HG02571 (cell line): ENCODE results near the gene KIAA1614.

Experiments
- ATAC-seq: cut with Tn5 transposase; IDR thresholded peaks from one replicate; pipeline ENCODE4 v1.9.1; 2021; ENCODE audit warnings: mild to moderate bottlenecking, moderate library complexity; ENCODE audit not compliant: unreplicated experiment

Gene KIAA1614, protein sequence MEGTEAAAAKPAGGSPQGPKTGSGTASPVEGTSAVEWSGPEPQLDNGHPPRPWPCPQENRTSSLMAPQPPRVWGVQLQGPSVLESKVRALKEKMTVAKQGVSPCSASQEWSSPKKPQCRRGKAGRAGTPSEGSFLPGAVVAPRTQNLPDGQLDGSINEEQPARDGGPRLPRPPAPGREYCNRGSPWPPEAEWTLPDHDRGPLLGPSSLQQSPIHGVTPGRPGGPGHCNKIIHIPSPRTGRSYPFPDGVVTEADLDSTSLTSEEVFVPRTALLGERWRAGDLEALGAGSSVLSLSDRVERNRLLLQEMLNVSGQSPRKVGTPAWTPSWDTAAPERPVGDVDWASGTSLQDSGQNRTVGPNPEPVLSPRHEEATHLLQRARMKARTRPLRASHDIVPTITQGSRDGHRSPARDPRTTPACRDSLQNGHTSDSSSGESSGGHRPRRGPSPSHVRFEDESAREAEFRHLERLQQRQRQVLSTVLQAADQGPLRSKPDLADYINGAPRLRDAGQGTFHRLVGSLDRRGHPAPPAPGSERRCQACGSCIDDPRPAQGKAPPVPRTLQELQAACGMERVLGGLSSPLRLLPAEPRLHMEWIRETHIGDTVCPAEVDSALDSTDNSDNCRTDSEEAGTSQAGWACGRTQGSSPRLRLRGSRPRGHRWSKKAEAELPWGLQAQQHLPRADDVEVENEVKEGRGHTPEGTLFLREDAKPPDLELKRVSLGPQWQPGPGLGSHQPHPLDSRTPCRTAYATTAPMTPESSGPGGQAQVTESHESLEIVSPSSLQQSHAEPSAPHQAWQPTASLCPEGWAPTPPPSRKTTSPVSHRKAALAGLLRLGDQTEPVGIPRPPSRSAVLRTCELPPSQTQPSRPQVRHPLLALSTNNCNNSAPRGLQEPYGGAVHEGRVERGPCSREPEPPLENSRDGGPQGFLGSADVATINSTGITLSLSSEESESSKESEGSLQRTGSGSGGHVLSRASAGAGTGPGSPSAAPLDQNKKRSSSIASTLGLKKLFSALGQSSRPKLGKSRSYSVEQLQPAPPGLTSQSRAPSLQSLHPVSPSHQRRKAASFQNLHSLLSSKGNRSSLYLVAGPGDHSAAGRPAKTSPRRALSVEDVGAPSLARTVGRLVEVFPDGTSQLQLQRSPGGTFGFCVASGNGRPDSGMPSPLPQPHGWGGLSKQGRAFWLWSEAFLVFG

DNA sequence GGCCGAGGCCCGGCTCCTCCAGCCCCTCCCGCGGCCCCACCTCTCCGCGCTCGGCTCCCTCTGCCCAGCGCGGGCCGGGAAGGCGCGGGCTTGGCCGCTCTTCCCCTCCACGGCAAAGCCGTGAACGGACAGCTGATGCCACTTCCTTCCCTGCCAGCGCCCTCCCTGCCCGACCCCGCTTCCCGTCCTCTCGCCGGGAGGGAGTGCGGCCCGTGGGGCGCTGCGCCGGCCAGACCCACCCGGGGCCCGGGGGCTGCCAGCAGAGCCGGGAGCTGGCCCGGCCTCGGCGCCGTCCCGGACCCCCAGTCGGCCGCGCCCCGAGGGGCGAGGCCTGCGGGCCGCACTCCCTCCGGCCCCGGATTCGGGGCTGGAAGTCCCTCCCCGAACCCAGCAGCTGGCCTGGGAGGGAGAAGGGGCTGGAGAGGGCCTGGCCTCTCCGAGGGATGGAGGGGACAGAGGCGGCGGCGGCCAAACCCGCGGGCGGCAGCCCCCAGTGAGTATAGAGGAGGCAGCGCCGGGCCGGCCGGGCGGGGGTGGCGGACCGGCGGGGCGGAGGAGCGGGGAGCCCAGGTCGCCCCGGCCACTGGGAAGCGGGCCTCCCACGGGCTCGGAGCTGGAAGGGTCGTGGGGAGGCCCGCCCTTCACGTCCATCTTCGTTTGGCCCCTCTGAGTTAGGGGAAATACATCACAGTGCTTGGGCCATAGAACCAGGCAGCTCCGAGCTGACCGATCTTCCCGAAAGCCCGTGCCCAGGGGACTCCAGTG lies at the start of gene KIAA1614:
Gene KIAA1614 (plus strand): TSS at position 97 of the 765 bp plus-strand sequence. CDS start 347 bp downstream, at position 444.
- ATAC-seq, result no peak

DNA sequence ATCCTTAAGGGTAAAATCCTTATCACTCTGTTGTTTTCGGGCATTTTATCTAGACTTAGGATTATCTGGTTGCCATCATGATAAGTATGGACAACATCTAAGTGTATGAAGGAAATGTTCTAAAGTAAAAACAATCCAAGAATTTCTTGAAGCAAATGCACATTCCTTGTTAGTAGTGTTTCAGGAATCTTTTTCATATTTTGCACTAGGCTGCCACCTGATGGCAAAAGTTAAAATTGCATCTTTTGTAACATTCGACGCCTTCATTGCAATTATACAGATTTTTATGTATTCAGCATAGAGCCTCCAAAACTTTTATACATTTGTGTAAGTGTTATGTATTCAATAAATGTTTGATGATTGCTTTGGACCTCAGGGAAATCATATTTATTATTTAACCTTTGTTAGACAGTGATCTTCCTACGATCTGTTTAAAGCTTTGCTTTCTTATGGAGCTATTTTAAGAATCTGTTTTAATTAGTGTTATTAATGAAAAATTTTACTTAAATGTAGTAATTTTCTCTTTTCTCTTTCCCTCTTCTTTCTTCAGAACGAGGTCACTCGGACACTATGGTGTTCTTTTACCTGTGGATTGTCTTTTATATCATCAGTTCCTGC lies 49.4 kb upstream of the KIAA1614 start:
- ATAC-seq, result no peak

DNA sequence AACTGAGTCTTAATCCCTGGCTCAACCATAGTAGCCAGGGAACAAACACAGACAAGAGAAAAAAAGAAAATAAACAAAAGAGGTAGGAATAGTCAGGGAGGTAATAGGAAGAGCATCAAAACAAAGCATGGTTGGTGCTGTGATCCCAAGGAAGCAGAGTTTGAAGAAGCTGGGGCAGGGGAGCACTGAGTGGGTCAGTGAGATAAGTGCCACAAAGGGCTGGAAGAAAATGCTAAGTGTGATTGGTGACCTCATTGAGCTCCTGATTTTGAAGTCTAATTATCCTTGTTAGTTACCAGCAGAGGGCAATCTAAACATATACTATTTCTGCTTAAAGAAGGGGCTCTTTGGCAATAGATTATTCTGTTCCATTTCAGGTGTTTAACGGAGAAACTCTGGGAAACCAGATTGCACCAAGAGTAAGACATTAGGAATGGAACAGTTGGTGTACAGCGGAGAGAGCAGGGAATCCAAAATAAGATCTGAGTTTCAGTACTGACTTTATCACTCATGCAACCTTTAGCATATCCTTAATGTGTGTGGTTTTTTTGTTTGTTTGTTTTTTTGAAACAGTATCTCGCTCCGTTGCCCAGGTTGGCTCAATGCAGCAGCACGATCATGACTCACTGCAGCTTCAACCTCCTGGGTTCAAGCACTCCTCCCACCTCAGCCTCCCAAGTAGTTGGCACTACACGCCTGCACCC lies 30.7 kb upstream of the KIAA1614 start:
- peak; percentile 63 for ATAC-seq

DNA sequence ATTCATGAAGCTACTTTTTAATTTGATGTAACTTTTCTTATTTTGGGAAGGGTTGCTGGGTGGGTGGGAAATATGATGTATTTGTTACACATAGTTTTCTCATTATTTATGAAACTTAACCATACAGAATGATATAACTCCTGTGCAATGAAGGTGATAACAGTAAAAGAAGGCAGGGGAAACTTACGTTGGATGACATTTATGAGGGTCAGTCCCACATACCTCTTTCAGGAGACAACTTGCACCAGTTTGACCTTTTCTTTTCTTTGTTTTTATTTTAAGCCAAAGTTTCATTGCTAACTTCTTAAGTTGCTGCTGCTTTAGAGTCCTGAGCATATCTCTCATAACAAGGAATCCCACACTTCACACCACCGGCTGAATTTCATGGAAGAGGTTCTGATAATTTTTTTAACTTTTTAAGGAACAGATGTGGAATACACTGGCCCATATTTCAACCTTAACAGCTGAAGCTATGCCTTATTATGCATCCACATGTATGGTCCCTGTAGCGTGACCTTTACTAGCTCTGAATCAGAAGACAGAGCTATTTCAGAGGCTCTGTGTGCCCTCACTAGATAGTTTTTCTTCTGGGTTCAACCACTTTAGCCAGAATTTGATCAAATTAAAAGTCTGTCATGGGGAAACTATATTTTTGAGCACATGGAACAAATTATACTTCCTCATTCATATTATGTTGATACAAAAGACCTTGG lies 28.0 kb upstream of the KIAA1614 start:
- no peak for ATAC-seq

DNA sequence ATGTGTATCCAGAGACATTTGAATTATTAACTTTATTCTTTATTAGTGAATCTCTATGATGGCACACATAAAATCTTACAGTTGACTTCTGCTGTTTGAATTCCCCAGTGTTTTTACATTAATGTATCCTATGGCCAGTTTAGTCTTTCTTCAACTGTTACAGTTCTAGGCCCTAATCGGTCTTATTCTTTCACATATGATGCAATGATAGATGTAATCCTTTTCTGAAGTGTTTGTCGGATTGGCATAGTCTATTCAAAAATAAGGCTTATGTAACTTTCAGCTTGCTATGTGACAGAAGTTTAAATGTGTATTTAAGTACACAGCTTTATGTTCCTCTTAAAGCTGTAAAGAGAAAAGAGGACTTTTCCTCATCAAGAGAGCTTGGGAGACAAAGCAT lies 26.4 kb upstream of the KIAA1614 start:
- ATAC-seq, result no peak

DNA sequence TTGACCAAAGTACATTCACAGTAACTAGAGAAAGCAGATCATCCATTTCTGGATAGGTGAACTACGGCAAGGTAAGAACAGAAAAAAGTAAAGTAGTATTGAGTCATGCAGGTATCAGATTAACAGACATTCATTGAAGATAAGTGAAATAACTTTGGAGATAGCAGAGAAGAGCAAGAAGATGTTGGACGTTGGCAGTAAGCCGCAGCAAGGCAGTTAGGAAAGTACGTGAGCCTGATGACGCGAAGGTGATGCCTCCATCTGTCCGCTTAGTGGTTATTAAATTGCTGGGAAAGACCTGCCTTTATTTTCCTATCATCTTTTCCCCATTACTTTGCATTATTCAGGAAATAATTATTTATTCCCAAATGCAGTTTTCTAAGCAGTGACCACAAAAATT lies 24.9 kb upstream of the KIAA1614 start:
- no peak for ATAC-seq

DNA sequence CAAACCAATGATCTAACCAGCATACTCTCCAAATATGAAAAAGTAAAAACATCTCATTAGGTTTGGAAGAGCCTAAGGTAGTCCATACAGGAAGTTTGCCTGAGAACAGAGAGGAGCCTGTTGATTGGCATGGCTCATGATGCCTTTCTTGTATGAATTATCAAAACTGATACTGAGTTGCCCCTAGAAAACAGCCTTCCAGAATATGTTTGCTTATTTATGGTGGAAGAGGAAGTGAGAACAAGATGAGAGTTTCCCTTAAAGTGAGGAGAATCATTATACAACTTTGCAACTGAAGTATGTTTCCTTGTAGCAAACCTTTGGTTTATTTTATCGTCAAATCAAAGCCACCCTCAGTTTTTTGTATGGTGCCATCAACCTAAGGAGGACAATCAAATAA lies 23.8 kb upstream of the KIAA1614 start:
- ATAC-seq, result peak; percentile 83

DNA sequence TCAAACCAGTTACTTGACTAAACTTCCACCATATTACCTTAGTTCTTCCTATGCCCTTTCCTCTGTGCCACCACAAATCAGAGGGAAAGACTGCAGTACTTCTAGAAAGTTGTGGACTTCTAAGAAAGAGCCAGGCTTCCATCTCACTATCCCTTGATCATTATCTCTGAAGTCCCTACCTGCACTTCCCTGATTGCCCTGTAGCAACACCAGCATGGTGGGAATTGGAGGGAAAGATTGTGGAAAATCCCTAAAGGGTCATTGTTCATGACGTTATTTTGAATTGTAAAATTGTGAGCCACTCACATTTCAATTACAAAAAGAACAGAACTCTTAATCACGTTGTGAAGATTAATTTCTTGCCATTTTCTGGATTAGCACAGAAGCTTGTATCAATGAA lies 23.4 kb upstream of the KIAA1614 start:
- no peak for ATAC-seq

DNA sequence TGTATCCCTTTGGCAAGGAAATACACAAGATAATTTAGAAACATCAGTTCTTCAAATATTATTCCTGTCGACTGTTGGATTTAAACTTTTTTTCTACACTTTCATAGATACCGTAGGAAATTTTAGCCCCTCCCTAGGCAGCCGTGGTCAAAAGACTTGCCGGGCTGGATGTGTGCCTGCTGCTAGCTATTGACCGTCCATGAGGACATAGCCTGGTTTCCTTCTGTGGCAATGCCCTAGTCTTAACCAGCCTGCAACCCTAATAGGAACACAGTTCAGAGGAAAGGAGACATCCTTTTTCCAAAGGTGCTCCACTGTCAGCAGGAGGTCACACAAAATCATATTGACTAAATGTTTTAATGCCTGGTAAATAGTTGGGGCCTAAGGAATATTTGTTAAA lies 20.4 kb upstream of the KIAA1614 start:
- ATAC-seq, result no peak

DNA sequence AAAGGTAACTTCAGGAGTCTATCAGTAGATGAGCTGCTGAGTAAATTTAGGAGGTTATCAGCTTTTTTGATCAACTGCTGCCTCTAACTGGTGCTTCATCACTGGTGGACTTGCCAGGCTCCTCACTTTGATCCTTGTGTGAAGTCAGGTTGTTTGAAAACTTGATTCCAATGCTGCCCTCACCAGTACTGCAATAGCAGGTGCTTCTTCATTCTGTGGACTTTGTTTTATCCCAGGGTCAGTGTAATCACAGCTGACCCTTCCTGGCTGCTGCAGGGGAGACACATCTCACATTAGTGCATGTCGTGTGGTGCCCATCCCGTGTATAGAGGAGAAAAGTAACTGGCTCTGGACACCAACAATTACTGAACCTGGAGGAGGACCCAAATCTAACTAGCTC lies 20.0 kb upstream of the KIAA1614 start:
- ATAC-seq, result no peak

DNA sequence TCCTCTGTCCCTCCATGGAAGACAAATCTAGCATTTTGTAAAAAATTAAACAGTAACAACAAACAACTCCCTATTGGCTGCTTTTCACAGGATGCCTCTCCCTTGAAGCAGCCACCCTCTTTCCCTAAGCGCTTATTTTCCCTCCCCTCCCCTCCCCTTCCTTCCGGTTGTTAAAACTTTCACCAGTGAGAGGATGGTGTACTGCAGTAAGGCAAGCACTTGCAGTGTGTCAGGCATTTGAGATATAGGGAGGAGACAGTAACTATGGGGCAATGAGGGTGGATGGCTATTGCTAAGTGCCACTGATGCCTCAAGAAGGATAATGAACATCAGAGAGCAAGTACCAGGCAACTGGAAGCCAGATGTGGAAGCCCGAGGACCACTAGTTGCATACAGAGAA lies 19.1 kb upstream of the KIAA1614 start:
- no peak for ATAC-seq

DNA sequence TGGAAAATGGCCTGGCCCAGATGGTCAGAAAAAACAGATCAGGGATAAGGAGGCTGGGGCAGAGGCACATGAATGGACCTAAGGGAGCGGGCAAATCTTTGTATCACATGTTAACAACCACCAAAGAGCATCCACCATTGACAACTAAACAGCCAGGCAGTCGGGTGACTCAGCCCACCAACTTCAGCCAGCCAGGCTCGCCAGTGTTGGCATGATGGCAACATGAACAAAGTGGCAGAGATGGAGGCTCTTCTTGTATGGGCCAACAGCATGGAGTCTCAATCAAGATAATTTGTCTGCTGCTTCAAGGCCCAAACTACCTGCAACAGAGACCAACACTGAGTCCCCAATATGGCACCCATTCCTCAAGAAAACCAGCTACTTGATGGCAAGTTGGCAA lies 16.5 kb upstream of the KIAA1614 start:
- no peak for ATAC-seq

DNA sequence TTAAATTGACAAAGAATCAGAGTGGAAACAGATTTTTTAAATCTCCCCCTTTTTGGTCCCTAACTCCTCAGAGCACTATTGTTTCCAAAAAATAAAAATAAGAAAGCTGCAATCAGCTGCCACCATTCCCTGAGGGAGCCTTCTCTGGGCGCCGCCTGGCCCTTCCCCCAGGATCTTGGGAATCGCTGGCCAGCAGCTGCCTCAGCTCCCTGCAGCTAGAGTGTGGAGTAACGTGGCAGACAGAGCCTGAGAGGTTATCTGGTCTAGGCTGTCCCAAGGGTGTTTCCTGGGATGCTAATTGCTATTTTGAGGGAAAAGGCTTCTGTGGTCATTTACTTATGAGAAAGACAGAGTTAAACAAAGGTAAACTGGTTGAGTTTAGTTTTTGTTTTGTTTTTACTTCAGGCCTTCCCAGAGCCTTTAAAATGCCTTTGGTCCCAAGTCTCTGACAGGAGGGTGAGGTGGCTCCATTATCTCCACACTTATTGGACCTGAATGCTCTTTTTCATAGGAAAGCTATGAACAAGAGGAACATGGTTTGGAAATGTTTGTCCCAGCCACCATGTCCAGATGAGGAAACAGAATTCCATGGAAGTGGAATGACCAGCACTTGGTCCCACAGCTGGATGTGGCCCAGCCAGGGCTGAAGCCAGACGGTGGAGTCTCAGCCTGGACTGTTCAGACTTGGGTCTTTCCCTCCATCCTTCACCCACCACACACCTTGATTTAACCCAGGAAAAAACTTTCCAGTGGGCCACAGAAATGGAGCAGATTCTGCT lies 14.1 kb upstream of the KIAA1614 start:
- ATAC-seq, result no peak

DNA sequence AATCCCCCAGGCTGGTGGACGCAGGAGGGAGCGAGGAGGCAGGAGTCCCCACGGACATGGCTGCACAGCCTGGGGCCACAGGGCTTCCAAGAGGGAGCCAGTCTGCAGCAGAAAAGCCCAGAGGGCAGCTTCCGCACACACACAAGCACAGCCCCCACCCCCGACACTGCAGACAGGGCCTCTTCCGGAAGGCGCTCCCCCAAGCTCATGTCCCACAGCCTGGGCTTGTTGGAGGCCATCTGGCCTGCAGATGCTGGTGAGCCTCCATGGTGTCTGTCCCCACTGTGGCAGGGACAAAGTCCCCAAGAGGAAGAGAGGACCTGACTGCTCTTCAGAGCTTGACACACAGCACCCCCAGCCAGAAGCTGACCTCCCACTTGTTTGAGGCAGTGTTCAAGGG lies 13.4 kb upstream of the KIAA1614 start:
- ATAC-seq, result no peak

DNA sequence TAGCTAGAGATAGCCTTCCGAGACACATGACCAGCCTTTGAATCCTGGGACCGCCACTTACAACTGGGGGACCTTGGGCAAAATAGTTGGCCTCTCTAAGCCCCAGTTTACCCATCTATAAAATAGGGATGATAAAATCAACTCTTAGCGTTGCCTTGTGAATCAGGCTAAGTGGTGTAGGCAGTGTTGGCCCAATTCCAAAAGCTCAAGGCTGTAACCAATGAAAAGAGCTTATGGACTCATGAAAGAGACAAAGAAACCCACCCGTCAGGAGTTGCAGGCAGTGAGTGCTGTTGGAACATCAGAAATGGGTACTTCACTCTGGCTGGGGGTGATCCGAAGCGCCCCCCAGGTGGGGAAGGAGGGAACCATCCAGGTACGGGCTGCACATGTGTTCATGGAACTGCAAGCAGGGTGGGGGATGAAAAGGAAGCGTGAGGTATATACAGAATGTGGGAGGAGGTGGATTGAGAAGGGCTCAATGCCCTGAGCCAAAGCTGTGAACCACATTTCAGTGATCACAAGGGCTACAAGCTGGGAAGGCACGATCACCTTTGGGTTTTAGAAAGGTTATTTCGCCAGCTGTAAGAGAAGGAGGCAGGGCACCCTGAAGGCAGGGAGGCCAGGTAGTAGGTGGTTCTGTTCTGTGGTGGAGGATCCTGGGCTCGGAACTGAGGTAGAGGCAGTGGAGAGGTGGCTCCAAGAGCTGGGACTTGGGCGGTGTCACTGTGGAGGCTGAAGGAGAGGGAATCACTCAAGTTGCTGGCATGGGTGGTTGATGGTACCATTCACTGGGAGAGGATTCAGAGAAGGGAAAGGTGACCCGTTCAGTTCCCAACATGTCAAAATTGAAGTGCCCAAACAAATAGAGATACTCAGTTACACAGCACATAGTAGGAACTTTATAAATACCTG lies 11.4 kb upstream of the KIAA1614 start:
- no peak for ATAC-seq

DNA sequence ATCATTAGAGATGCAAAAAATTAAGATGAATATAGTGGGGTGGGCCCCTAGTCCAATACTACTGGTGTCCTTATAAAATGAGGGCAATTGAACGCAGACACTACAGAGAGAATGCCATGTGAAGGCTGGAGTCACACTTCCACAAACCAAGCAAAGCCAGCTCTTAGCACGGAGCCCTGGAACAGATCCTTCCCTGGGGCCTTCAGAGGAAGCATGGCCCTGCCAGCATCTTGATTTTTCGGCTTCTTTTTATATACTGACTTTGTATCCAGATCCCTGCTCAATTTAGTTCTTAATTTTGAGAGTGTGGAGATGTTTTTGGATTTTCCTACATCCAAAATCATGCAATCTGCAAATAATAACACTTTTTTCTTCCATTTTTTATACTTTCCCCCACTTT lies 10.2 kb upstream of the KIAA1614 start:
- ATAC-seq, result no peak

DNA sequence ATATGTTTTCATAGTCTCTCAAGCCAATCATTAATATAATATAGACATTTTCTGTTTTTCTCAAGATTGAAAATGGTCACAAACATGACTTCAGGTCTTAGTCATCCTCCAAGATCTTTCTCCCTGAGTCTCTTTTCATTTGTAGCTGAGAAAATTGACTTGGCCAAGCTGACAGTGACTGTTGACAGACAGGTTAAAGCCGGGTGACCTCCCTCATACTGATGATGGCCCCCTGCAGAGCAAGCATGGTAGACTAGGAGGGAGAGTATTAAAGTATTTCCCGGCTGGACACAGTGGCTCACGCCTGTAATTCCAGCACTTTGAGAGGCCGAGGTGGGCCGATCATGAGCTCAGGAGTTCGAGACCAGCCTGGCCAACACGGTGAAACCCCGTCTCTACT lies 6.8 kb upstream of the KIAA1614 start:
- no peak for ATAC-seq
